Neural cell (in vitro differentiated cells): ENCODE results near the gene TMEM232. TPM values are rescaled to one million over a fixed set of nuclear protein-coding genes. Genes with fewer than 3 reads are reported as not detected.

ENCODE experiments used
- H2AFZ ChIP-seq: fragments of 200-600, 300-800 bp; sonication (generic), shearing (Covaris generic); 2 replicates; pipeline ENCODE4 v1.6.0; 2014; ENCODE audit warnings: low read depth, mild to moderate bottlenecking, antibody characterized with exemption, low read length, moderate library complexity
- H3F3A ChIP-seq: fragments of 200-600 bp; shearing (Covaris generic); 2 replicates; pipeline ENCODE4 v1.6.1; 2016; ENCODE audit warnings: mild to moderate bottlenecking, moderate library complexity, mixed read lengths, antibody characterized with exemption, low read length; ENCODE audit not compliant: insufficient read depth, poor library complexity, severe bottlenecking
- H3K27ac ChIP-seq: fragments of 200-600, 300-800 bp; sonication (generic), shearing (Covaris generic); 2 replicates; pipeline ENCODE4 v1.5.1; 2014; ENCODE audit warnings: mild to moderate bottlenecking, low read length, moderate library complexity
- H3K27me3 ChIP-seq: fragments of 300-800, 200-600 bp; sonication (generic), shearing (Covaris generic); 2 replicates; pipeline ENCODE4 v1.6.0; 2014; ENCODE audit warnings: mild to moderate bottlenecking, low read depth, low read length, moderate library complexity; ENCODE audit not compliant: insufficient read depth
- H3K36me3 ChIP-seq: fragments of 300-800, 200-600 bp; sonication (generic), shearing (Covaris generic); 2 replicates; pipeline ENCODE4 v1.5.1; 2014; ENCODE audit warnings: mild to moderate bottlenecking, antibody characterized with exemption, low read length, moderate library complexity; ENCODE audit not compliant: insufficient read depth
- H3K4me2 ChIP-seq: fragments of 300-800, 200-600 bp; sonication (generic), shearing (Covaris generic); 2 replicates; pipeline ENCODE4 v1.6.0; 2014; ENCODE audit warnings: mild to moderate bottlenecking, low read length
- H3K4me3 ChIP-seq: fragments of 300-800, 200-600 bp; sonication (generic), shearing (Covaris generic); 2 replicates; pipeline ENCODE4 v1.5.1; 2014; ENCODE audit warnings: mild to moderate bottlenecking, low read length, moderate library complexity
- H3K79me2 ChIP-seq: fragments of 200-600 bp; shearing (Covaris generic); replicated peaks from 2 replicates; pipeline ENCODE4 v1.6.0; 2014; ENCODE audit warnings: mild to moderate bottlenecking, low read length, moderate library complexity; ENCODE audit not compliant: insufficient read depth
- H3K9ac ChIP-seq: fragments of 300-800, 200-600 bp; sonication (generic), shearing (Covaris generic); 2 replicates; pipeline ENCODE4 v1.6.1; 2016; ENCODE audit warnings: mild to moderate bottlenecking, low read length, mixed read lengths
- H3K9me2 ChIP-seq: fragments of 200-600 bp; shearing (Covaris generic); 2 replicates; pipeline ENCODE4 v1.6.1; 2016; ENCODE audit warnings: mild to moderate bottlenecking, low read length, mixed read lengths; ENCODE audit not compliant: insufficient read depth
- H3K9me3 ChIP-seq: fragments of 200-600, 300-800 bp; sonication (generic), shearing (Covaris generic); 2 replicates; pipeline ENCODE4 v1.6.1; 2016; ENCODE audit warnings: mild to moderate bottlenecking, mixed run types, low read length, moderate library complexity, mixed read lengths
- H4K20me1 ChIP-seq: fragments of 200-600 bp; shearing (Covaris generic); 2 replicates; pipeline ENCODE4 v1.6.1; 2016; ENCODE audit warnings: mild to moderate bottlenecking, mixed run types; ENCODE audit not compliant: insufficient read depth
- CTCF ChIP-seq: fragments of 450-650 bp; IDR thresholded peaks from 2 replicates; pipeline ENCODE4 v1.5.1; 2014; ENCODE audit warnings: antibody characterized with exemption, mild to moderate bottlenecking, moderate library complexity; ENCODE audit not compliant: poor library complexity, severe bottlenecking
- EP300 ChIP-seq: fragments of 450-650 bp; conservative IDR thresholded peaks from 2 replicates; pipeline ENCODE4 v1.6.1; 2014; ENCODE audit warnings: antibody characterized with exemption, mild to moderate bottlenecking, moderate library complexity; ENCODE audit not compliant: poor library complexity, severe bottlenecking
- EZH2 ChIP-seq: fragments of 200-600, 300-800 bp; shearing (Covaris generic), sonication (generic); IDR thresholded peaks from 2 replicates; pipeline ENCODE4 v1.6.1; 2014; ENCODE audit warnings: antibody characterized with exemption, low read length, borderline replicate concordance, mild to moderate bottlenecking; ENCODE audit not compliant: insufficient read depth, poor library complexity, severe bottlenecking
- MXI1 ChIP-seq: fragments of 450-650 bp; conservative IDR thresholded peaks from 2 replicates; pipeline ENCODE4 v1.6.1; 2014; ENCODE audit warnings: antibody characterized with exemption, mild to moderate bottlenecking; ENCODE audit not compliant: poor library complexity, severe bottlenecking
- POLR2AphosphoS5 ChIP-seq: IDR thresholded peaks from 2 replicates; pipeline ENCODE4 v1.6.1; 2012
- RAD21 ChIP-seq: fragments of 450-650 bp; conservative IDR thresholded peaks from 2 replicates; pipeline ENCODE4 v1.6.1; 2014; ENCODE audit warnings: antibody characterized with exemption, mild to moderate bottlenecking, moderate library complexity
- REST ChIP-seq: IDR thresholded peaks from 2 replicates; pipeline ENCODE4 v1.6.1; 2012; ENCODE audit warnings: borderline replicate concordance
- SMC3 ChIP-seq: fragments of 450-650 bp; conservative IDR thresholded peaks from 2 replicates; pipeline ENCODE4 v1.6.1; 2014; ENCODE audit warnings: antibody characterized with exemption, mild to moderate bottlenecking, moderate library complexity; ENCODE audit not compliant: poor library complexity
- TAF1 ChIP-seq: IDR thresholded peaks from 2 replicates; pipeline ENCODE4 v1.6.1; 2012; ENCODE audit warnings: low read depth
- polyA plus RNA-seq: library from polyadenylated mRNA; depleted of rRNA; stranded (reverse); fragments of >200 nt; gene quantifications from 2 replicates; pipeline ENCODE4 v1.2.3, GENCODE V29; 2014

TMEM232 gene
- polyA plus RNA-seq, 1 donor from 2014 or later, result 7.4 TPM

DNA sequence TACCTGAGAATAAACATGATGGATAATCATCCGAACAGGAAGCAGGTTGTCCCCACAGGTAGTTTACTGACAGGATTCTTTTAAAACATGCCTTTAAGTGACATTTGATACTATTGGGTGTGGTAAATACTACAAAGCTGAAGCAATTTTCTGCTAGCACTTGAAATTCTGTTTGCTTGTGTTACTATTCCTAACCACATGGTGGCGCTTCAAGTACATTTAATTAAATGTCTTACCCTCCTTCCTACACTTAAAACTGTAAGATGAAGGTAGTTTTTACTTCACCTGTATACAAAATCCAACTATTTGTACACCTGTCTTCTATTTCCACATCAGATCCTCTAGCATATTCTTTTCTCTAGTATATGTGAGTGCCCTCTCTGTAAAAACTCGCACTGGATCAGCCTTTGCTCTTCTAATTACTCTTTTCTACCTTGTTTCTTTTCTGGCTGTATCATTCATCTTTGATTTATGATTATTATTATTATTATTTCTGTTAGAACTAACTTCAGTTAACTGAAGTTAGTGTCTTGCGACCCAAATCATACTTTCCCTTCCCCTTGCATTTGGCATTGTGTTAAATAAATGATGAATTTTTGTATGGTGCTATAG lies 30.8 kb upstream of the TMEM232 start:
- Histone ChIP-seq H3F3A (no peaks in the 10 kb centered on the region), H3K9me3 (no peaks in the 10 kb centered on the region), H3K4me2 (no peak overlapping the region), H3K27ac (no peak overlapping the region), H3K4me3 (no peak overlapping the region), H3K36me3 (no peaks in the 10 kb centered on the region), H3K9ac (no peak overlapping the region), H3K9me2 (no peaks in the 10 kb centered on the region), H3K79me2 (no peaks in the 10 kb centered on the region), H2AFZ (no peak overlapping the region), H4K20me1 (no peaks in the 10 kb centered on the region), H3K27me3 (no peaks in the 10 kb centered on the region)
- TF ChIP-seq POLR2AphosphoS5 (no peak), RAD21 (peak; percentile 83), SMC3 (peak; percentile 87), CTCF (peak; percentile 80), TAF1 (no peak), MXI1 (no peak), EZH2 (no peak)

GRCh38 chr5:110754181-110754580 lies 27.7 kb upstream of the TMEM232 start:
- no peak overlapping the region for H3K27ac ChIP-seq
- no peaks in the 10 kb centered on the region for H3K36me3 ChIP-seq
- H3K27me3 ChIP-seq, result no peaks in the 10 kb centered on the region

More at GRCh38 chr5:110754181-110754580, 27.7 kb upstream of the TMEM232 start:
- Histone ChIP-seq H3K79me2 (no peaks in the 10 kb centered on the region), H2AFZ (no peak overlapping the region), H3K9me3 (no peaks in the 10 kb centered on the region), H4K20me1 (no peaks in the 10 kb centered on the region), H3F3A (no peaks in the 10 kb centered on the region), H3K4me2 (no peak overlapping the region), H3K9ac (no peak overlapping the region), H3K9me2 (no peaks in the 10 kb centered on the region), H3K4me3 (no peak overlapping the region)
- TF ChIP-seq TAF1 (no peak), CTCF (no peak), EZH2 (no peak), SMC3 (no peak), REST (no peak), RAD21 (no peak), EP300 (no peak), MXI1 (no peak)
